Epithelial cell of proximal tubule (primary cell): ENCODE measurements around the gene ZNF354B. TPM values are rescaled to one million over a fixed set of nuclear protein-coding genes. Genes with fewer than 3 reads are reported as not detected.

ENCODE experiments used
- DNase-seq: peaks from one replicate; pipeline ENCODE4 v3.0.0-alpha.2; 2011; ENCODE audit warnings: low read depth
- H3K4me3 ChIP-seq: 2 replicates; pipeline ENCODE4 v1.5.1; 2011; ENCODE audit warnings: low read depth, mild to moderate bottlenecking, low read length
- total RNA-seq: library from RNA; depleted of rRNA; stranded (reverse); fragments of >200 nt; gene quantifications from 2 replicates; pipeline ENCODE4 v1.2.3, GENCODE V29; 2015
- TF ChIP-seq, protein P1 (sequence below): conservative IDR thresholded peaks from 2 replicates; pipeline ENCODE4 v1.5.1; 2012; ENCODE audit warnings: low read depth, mild to moderate bottlenecking, low read length

Gene ZNF354B
- total RNA-seq, 1 donor from 2014 or later = 3.7 TPM

GRCh38 chr5:178883815-178884430 lies 24.2 kb downstream of the ZNF354B start:
- TF ChIP-seq, protein P1, sequence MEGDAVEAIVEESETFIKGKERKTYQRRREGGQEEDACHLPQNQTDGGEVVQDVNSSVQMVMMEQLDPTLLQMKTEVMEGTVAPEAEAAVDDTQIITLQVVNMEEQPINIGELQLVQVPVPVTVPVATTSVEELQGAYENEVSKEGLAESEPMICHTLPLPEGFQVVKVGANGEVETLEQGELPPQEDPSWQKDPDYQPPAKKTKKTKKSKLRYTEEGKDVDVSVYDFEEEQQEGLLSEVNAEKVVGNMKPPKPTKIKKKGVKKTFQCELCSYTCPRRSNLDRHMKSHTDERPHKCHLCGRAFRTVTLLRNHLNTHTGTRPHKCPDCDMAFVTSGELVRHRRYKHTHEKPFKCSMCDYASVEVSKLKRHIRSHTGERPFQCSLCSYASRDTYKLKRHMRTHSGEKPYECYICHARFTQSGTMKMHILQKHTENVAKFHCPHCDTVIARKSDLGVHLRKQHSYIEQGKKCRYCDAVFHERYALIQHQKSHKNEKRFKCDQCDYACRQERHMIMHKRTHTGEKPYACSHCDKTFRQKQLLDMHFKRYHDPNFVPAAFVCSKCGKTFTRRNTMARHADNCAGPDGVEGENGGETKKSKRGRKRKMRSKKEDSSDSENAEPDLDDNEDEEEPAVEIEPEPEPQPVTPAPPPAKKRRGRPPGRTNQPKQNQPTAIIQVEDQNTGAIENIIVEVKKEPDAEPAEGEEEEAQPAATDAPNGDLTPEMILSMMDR = no peak
- no peak for DNase-seq
- no peak overlapping the region for H3K4me3 ChIP-seq

GRCh38 chr5:178895615-178896571 lies 36.1 kb downstream of the ZNF354B start, which contains the start of gene ZFP2:
TSS of gene ZFP2 (plus strand) at chr5:178895913. CDS start at chr5:178931314, 35,401 bp downstream.
- H3K4me3 ChIP-seq = peak within 1 kb of the TSS; percentile 84
- TF ChIP-seq, protein P1 = no peak
- DNase-seq = no peak

DNA sequence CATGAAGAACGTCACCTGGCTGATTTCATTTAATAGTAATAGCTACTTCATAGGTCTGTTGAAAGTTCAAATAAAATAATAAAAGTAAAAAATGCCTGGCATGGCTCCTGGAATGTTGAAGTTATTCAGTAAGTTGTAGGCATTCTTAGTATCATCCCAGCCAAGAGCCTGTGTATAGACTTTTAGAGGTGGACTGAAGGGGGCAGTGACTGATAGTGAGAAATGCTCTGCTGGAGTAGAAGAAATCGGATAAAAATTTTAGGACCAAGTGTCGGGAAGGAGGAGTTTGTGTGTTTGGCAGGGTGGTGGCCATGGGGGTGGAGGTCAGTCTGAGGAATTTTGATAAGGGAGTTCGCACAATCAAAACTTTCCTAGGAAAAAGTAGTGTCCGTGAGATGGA lies 39.5 kb downstream of the ZNF354B start:
- H3K4me3 ChIP-seq = no peak overlapping the region
- DNase-seq = no peak
- TF ChIP-seq, protein P1 = no peak

DNA sequence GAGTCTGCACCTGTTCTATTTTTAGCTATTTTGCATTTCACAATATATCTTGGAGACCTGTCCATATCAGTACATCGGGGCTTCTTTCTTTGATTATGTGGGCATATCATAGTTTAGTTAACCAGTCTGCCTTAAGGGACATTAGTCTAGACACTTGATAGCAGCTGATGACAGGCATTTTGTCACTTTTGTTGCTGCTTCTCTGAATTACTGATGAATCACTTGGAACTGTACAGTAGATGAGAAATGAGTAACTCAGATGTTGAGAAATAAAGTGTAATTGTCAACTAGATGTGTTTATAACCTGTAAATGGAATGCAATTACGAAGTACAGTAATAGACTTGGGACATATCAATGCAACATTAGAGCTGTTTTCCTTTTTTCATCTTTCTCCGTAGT lies 43.1 kb downstream of the ZNF354B start:
- no peak for DNase-seq
- no peak overlapping the region for H3K4me3 ChIP-seq
- TF ChIP-seq, protein P1 = no peak

DNA sequence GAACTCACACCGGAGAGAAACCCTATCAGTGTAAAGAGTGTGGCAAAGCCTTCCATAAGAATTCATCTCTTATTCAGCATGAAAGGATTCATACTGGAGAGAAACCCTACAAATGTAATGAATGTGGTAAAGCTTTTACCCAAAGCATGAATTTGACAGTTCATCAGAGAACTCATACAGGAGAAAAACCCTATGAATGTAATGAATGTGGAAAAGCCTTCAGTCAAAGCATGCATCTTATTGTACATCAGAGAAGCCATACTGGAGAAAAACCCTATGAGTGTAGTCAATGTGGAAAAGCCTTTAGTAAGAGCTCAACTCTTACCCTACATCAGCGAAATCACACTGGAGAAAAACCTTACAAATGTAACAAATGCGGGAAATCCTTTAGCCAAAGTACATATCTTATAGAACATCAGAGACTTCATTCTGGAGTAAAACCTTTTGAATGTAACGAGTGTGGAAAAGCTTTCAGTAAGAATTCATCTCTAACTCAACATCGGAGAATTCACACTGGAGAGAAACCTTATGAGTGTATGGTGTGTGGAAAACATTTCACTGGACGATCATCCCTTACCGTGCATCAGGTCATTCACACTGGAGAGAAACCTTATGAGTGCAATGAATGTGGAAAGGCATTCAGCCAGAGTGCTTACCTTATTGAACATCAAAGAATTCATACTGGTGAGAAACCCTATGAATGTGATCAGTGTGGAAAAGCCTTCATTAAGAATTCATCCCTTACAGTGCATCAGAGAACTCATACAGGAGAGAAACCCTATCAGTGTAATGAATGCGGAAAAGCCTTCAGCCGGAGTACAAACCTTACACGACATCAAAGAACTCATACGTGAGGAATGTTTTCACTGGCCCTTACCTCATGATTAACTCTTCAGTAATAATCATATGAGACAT lies 72.3 kb downstream of the ZNF354B start:
- H3K4me3 ChIP-seq = no peak overlapping the region
- TF ChIP-seq, protein P1 = no peak
- DNase-seq = no peak

Other genes with a start within 250 kb of the ZNF354B start
- gene CLK4, start 232.9 kb upstream of the ZNF354B start, total RNA-seq = 4.3 and 5.1 TPM in 2 replicates
- 6.2 and 12.3 TPM in 2 replicates for gene ZNF354A, start 129.3 kb upstream of the ZNF354B start, total RNA-seq
- 0.29 and 0.86 TPM in 2 replicates for gene ZFP2, start 36.0 kb downstream of the ZNF354B start, total RNA-seq
- gene ZNF454, start 81.2 kb downstream of the ZNF354B start, total RNA-seq = 0.87 and 1.7 TPM in 2 replicates
- not detected in 2 replicates for gene GRM6, start 135.4 kb downstream of the ZNF354B start, total RNA-seq
- gene ZNF879, start 163.9 kb downstream of the ZNF354B start, total RNA-seq = 2.2 and 2.4 TPM in 2 replicates
- gene ZNF354C, start 200.4 kb downstream of the ZNF354B start, total RNA-seq = 2.4 and 3.1 TPM in 2 replicates